ENCODE results near the gene FAM168A.

- TF ChIP-seq CTCF (IDR thresholded peaks at IDR 0.05; ENCODE audit: low read depth, low read length, missing input control) = no peak
- peak in 1 of 2 donors; percentile 7 for TF ChIP-seq RAD21 (IDR thresholded peaks at IDR 0.05)
- no peak for TF ChIP-seq ATF3 (IDR thresholded peaks at IDR 0.05)
- TF ChIP-seq TAF1 (conservative IDR thresholded peaks at IDR 0.05) = no peak
- no peak for TF ChIP-seq FOXA2 (IDR thresholded peaks at IDR 0.05)
- no peak for TF ChIP-seq ZBTB33 (IDR thresholded peaks at IDR 0.05)
- no peak for TF ChIP-seq YY1 (IDR thresholded peaks at IDR 0.05)
- TF ChIP-seq REST (IDR thresholded peaks at IDR 0.05) = no peak
- TF ChIP-seq FOXA1 (IDR thresholded peaks at IDR 0.05) = no peak
- no peak for TF ChIP-seq EGR1 (IDR thresholded peaks at IDR 0.05; ENCODE audit: low read depth in 2 of 2)
Observed at GRCh38 chr11:73623686-73624085, 25.8 kb upstream of the FAM168A start.

Measured in liver (tissue), 3 donors.